ENCODE data around the gene KIAA2012.

DNA sequence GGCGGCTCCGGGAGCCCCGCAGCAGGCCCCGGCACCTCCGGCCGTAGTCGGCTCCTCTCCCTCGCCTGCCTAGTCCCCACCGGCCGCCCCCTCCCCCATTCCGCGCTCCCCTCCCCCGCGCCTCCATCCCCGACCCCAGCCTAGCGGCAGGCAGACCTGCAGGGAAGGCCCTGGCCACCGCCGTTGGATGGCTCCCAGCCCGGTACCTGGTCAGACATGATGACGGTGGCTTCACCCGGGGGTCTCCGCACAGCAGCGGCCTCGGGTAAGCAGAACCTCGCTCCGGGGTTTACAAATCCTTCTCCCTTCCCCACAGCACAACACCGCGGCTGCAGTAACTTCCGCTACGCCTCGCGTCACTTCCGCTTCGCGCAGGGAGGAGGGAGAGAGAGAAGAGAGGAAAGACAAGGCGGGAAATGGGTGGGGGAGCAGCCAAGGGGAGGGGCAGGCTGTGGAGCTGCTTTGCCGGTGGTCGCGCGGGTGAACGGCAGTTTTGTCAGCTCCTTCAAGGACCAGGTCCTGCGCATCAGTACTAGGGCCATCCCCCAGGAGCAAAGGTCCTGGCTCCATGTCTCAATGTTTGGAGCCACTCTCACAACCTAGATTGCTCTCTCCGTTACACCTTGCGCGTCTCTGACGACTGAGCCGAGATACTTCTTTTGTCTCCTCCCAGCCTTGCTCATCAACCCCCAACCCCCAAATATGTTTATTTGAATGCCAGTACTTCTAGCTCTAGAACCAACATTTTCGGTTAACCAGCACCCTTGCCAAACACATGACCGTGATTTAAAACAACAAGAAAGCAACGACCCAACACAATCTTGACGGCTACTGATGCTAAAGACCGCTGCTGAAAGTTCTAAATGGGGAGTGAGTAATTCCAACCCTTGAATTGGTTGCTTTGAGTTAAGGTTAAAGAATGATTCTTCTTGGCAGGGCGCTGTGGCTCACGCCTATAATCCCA lies 165.5 kb downstream of the KIAA2012 start, which contains the start of gene SUMO1:
- TF ChIP-seq, protein P1, sequence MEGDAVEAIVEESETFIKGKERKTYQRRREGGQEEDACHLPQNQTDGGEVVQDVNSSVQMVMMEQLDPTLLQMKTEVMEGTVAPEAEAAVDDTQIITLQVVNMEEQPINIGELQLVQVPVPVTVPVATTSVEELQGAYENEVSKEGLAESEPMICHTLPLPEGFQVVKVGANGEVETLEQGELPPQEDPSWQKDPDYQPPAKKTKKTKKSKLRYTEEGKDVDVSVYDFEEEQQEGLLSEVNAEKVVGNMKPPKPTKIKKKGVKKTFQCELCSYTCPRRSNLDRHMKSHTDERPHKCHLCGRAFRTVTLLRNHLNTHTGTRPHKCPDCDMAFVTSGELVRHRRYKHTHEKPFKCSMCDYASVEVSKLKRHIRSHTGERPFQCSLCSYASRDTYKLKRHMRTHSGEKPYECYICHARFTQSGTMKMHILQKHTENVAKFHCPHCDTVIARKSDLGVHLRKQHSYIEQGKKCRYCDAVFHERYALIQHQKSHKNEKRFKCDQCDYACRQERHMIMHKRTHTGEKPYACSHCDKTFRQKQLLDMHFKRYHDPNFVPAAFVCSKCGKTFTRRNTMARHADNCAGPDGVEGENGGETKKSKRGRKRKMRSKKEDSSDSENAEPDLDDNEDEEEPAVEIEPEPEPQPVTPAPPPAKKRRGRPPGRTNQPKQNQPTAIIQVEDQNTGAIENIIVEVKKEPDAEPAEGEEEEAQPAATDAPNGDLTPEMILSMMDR (IDR thresholded peaks at IDR 0.05; ENCODE audit: low read depth, low read length) = no peak
- peak; percentile 80 for TF ChIP-seq POLR2A (IDR thresholded peaks at IDR 0.05; ENCODE audit: extremely low read depth, insufficient read length)
- TF ChIP-seq, protein P2, sequence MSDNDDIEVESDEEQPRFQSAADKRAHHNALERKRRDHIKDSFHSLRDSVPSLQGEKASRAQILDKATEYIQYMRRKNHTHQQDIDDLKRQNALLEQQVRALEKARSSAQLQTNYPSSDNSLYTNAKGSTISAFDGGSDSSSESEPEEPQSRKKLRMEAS (IDR thresholded peaks at IDR 0.05; ENCODE audit: low read depth, low read length) = 0 out of 2 replicates have a peak, but pooled peaks have one; percentile 32

All from NB4 (cell line).